ENCODE data around the gene RAB36.
A peak's percentile ranks its signal among the peaks of the same experiment; 100 is the strongest.

Gene RAB36

DNA sequence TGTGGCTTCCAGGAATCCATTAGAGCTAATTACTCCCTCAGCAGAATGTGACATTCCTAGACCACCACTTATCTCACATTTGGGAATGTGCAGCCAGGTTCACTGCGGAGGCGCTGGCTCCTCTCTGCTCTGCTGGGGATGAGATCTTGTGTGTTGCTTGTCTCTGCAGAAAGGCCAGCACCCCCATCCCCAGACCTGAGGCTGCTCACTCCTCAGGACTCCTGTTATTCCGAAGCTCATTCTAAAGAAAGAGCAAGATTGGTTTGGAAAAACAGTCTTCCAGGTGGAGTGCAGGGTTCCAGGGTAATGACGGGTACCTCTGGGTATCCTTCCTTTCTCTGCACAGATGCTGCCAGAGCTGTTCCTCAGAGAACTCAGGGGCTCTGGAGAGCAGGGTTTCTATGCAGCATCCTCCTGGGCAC lies 24.3 kb upstream of the RAB36 start:
- TF ChIP-seq GATA1 (IDR thresholded peaks at IDR 0.05; ENCODE audit: low read depth, low read length) (no peak), POLR2A (IDR thresholded peaks at IDR 0.05; ENCODE audit: low read length) (no peak)

GRCh38 chr22:23121424-23121823 lies 23.9 kb upstream of the RAB36 start:
- TF ChIP-seq POLR2A (IDR thresholded peaks at IDR 0.05; ENCODE audit: low read length) (no peak), GATA1 (IDR thresholded peaks at IDR 0.05; ENCODE audit: low read depth, low read length) (no peak)
- DNase-seq = no peak

More for the DNA sequence above, 24.3 kb upstream of the RAB36 start:
- no peak for DNase-seq

- TF ChIP-seq POLR2A (IDR thresholded peaks at IDR 0.05; ENCODE audit: low read length) = no peak
- no peak for TF ChIP-seq GATA1 (IDR thresholded peaks at IDR 0.05; ENCODE audit: low read depth, low read length)
- DNase-seq = no peak
Measured at GRCh38 chr22:23122216-23122957, 22.9 kb upstream of the RAB36 start.

DNA sequence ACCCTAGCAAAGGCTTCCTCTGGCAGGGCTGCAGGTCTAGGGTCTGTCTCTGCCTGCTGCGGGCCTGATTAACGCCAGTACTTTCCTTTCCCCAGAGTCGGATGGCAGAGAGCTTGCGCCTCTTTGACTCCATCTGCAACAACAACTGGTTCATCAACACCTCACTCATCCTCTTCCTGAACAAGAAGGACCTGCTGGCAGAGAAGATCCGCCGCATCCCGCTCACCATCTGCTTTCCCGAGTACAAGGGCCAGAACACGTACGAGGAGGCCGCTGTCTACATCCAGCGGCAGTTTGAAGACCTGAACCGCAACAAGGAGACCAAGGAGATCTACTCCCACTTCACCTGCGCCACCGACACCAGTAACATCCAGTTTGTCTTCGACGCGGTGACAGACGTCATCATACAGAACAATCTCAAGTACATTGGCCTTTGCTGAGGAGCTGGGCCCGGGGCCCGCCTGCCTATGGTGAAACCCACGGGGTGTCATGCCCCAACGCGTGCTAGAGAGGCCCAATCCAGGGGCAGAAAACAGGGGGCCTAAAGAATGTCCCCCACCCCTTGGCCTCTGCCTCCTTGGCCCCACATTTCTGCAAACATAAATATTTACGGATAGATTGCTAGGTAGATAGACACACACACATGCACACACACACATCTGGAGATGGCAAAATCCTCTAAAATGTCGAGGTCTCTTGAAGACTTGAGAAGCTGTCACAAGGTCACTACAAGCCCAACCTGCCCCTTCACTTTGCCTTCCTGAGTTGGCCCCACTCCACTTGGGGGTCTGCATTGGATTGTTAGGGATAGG lies 22.1 kb upstream of the RAB36 start:
- DNase-seq = no peak
- TF ChIP-seq POLR2A (IDR thresholded peaks at IDR 0.05; ENCODE audit: low read length) (no peak), GATA1 (IDR thresholded peaks at IDR 0.05; ENCODE audit: low read depth, low read length) (no peak)

GRCh38 chr22:23123804-23124254 lies 21.4 kb upstream of the RAB36 start:
- DNase-seq = no peak
- TF ChIP-seq POLR2A (IDR thresholded peaks at IDR 0.05; ENCODE audit: low read length) = no peak
- TF ChIP-seq GATA1 (IDR thresholded peaks at IDR 0.05; ENCODE audit: low read depth, low read length) = no peak

- TF ChIP-seq GATA1 (IDR thresholded peaks at IDR 0.05; ENCODE audit: low read depth, low read length) (no peak), POLR2A (IDR thresholded peaks at IDR 0.05; ENCODE audit: low read length) (no peak)
- no peak for DNase-seq
Measured at GRCh38 chr22:23124611-23125511, 20.4 kb upstream of the RAB36 start.

DNA sequence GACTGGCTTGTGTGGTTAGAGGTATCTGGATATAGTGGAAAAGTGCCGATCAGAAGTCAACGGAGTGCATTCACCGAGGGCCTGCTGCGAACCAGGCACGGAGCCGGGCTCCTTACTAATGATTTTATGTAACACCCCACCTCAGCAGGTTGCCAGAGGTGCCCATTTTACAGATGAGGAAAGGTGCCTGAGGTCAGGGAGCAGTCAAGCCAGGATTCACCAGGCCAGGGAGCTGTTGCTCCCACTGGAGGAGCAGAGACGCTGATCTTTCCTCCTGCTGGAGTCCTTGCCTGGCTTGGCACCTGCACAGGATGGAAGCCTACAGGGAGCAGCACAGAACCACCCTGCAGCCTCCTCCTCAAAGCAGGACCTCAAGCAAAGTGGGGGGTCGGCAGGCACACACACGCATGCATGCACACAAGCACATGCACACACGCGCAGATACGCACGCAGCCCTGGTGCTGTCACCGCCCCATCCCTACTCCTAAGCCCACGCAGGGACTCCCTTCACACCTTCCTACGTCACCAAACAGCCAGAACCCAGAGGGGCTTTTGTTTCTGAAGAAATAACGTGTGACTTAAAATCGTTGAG lies 19.7 kb upstream of the RAB36 start:
- DNase-seq = no peak
- TF ChIP-seq GATA1 (IDR thresholded peaks at IDR 0.05; ENCODE audit: low read depth, low read length) (no peak), POLR2A (IDR thresholded peaks at IDR 0.05; ENCODE audit: low read length) (no peak)

DNA sequence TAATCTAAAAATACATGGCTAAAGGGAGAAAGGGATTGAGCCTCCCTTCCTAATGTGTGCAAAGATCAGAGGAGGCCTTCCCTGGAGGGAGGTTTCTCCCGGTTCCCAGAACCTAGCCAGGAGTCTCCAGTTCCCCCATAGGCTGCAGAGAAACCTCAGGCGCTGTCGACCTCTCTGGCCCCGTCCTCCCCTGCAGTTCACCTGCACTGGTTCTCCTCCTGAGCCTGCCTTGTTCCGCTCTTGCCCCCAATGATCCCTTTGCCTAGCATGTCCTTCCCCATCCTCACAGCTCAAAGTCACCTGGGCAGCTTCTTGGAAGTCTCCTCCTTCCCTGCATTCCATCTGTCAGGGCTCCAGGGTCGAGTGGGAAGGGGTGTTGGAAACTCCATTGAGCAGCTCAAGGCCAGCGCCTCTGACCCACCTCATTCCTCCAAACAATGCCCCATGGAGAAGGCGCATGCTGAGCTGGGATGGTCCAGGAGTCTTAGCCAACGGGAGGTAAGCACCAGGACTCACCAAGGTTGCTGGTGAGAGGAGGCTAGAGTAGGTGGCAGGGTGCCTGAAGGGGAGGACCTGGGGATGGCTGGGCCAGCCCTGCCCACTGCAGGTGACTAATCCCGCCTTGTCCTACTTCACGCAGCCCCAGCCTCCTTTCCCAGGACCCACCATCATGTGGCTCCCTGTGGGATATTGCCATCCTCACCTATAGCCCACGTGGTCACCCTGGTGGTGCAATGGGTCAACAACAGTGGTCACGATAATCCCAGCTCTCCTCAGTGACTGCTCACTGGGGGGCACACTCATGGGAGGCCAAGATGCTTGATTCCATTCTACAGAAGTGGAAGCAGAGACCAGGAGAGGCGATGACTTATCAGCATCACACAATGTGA lies 18.9 kb upstream of the RAB36 start:
- DNase-seq = no peak
- TF ChIP-seq POLR2A (IDR thresholded peaks at IDR 0.05; ENCODE audit: low read length) = no peak
- no peak for TF ChIP-seq GATA1 (IDR thresholded peaks at IDR 0.05; ENCODE audit: low read depth, low read length)

DNA sequence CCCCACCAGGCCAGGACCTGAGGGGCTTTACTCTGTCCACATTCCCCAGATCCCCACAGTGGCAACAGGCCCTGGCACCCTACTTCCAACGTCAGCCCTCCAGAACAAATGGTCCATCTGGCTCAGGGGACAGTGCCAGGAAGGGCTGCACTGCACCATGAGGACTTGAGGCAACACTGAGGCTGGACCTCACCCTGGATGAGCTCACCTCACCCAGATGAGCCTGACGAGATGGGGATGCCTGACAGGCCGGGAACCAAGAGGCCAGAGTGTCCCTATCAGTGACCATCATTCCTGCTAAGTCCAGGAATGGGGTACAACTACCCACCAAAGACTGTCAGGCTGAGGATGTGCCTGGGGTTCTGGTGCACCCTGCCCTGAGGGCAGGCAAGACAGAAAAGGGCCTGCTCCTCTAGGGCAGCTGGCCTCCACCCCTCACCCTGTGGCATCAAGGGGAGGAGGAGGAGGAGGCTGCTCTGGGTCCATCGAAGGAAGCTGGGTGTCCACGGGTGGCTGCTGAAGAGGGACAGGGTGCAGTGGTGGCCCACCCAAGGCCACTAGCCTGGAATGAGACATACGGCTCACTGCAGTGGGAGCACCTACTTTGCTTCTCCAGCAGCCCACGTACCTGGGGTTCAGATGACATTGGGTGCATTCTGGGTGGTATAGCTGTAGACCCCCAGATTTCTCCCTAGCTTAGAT lies 18.1 kb upstream of the RAB36 start:
- no peak for DNase-seq
- TF ChIP-seq GATA1 (IDR thresholded peaks at IDR 0.05; ENCODE audit: low read depth, low read length) (no peak), POLR2A (IDR thresholded peaks at IDR 0.05; ENCODE audit: low read length) (no peak)

DNA sequence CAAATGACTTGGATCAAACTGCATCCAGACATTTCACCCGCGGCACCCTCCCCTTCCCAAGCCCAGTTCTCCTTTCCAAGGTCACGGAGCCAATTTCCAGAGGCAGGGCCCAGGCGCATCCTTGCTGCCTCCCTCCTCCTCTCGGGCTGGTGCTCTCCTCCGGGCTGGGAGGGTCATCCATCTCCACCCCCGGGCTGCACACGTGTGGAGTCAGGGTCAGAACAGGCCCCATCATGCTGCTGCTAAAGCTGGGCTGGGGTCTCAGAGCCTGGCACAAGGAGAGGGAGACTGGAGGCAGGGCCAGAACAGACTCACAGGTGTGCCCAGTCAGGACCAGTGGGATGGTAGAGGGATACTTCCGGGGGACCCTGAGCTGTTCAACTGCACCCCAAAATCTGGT lies 17.5 kb upstream of the RAB36 start:
- no peak for DNase-seq
- TF ChIP-seq POLR2A (IDR thresholded peaks at IDR 0.05; ENCODE audit: low read length) (no peak), GATA1 (IDR thresholded peaks at IDR 0.05; ENCODE audit: low read depth, low read length) (no peak)

DNA sequence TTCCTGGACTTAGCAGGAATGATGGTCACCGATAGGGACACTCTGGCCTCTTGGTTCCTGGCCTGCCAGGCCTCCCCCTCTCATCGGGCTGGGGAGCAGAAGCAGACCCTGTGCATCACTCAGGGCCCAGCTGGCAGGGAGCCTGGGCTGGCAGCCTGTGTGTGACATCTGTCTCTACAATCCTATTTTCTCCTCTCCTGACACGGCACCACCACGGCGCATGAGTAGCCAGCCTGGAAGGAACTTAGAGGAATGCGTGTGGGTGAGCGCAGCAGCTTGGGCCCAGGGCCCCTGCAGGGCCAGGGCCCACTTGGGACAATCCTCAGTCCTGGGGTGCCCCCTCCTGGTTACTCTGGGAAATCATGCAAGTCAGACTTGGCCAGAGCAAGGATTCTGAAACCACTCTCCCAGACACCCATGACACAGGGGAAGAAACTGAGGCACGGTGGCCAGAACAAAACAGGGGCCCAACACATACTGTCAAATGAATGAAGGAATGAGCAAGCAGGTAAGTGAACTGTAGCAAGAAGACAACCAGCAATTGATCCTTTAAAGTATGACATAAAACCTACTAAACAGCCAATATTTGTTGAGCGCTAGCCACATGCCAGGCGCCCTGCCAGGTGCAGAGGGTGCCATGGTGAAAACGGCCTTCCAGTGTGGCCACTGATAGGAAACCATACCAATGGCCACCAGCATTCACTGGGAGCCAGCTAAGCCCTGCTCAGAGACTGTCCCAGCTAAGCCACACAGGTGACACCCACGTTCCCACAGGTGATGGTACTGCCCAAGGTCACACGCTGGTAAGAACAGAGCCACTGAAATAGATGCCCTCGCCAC lies 16.8 kb upstream of the RAB36 start:
- TF ChIP-seq POLR2A (IDR thresholded peaks at IDR 0.05; ENCODE audit: low read length) (no peak), GATA1 (IDR thresholded peaks at IDR 0.05; ENCODE audit: low read depth, low read length) (no peak)
- peak; percentile 53 to 70 for DNase-seq

Data from erythroblast (primary cell).